Suprapubic skin (tissue), 4 donors: Measurements from ENCODE around the gene CCNF. TPM values are rescaled to one million over a fixed set of nuclear protein-coding genes. Genes with fewer than 3 reads are reported as not detected.

Experiments used
- DNase-seq, 2 donors: peaks; one replicate each; pipeline ENCODE4 v3.0.0-alpha.2; 2019; ENCODE audit warnings: low spot score in 2 of 2
- H3K27ac ChIP-seq: fragments of 200-600 bp; sonication (generic); one replicate; pipeline ENCODE4 v1.5.1; 2019
- H3K27me3 ChIP-seq: fragments of 200-600 bp; sonication (generic); one replicate; pipeline ENCODE4 v1.5.1; 2019
- H3K36me3 ChIP-seq: fragments of 200-600 bp; sonication (generic); one replicate; pipeline ENCODE4 v1.5.1; 2019
- H3K4me1 ChIP-seq: fragments of 200-600 bp; sonication (generic); one replicate; pipeline ENCODE4 v1.5.1; 2019
- H3K4me3 ChIP-seq: fragments of 200-600 bp; sonication (generic); one replicate; pipeline ENCODE4 v1.5.1; 2019; ENCODE audit warnings: mild to moderate bottlenecking
- H3K9me3 ChIP-seq: fragments of 200-600 bp; sonication (generic); one replicate; pipeline ENCODE4 v1.5.1; 2019
- CTCF ChIP-seq, 2 donors: fragments of 200-600 bp in 1 of 2; fragments of 450-650 bp in 1 of 2; sonication (generic) in 1 of 2; IDR thresholded peaks; one replicate each; pipeline ENCODE4 v1.5.1; 2016 to 2019; ENCODE audit warnings: antibody characterized with exemption in 2 of 2, mild to moderate bottlenecking in 1 of 2, moderate library complexity in 1 of 2
- EP300 ChIP-seq: sonication (generic); formaldehyde crosslinking; IDR thresholded peaks from one replicate; pipeline ENCODE4 v1.6.1; 2017; ENCODE audit warnings: antibody characterized with exemption
- POLR2A ChIP-seq, 2 donors: fragments of 450-650 bp; IDR thresholded peaks; one replicate each; pipeline ENCODE4 v1.6.1; 2017; ENCODE audit warnings: antibody characterized with exemption in 2 of 2, mild to moderate bottlenecking in 2 of 2, moderate library complexity in 2 of 2
- POLR2AphosphoS5 ChIP-seq, 3 donors: sonication (generic); formaldehyde crosslinking; IDR thresholded peaks; one replicate each; pipeline ENCODE4 v1.6.1; 2017; ENCODE audit warnings: antibody characterized with exemption in 3 of 3
- whole genome bisulfite sequencing: methylation state at CpG from one replicate; pipeline ENCODE4 v1.1.5; 2018; 5-methylcytosine and 5-hydroxymethylcytosine counted together
- total RNA-seq, 4 donors: library from RNA; depleted of rRNA; stranded (reverse); fragments of >200 nt; gene quantifications; one replicate each; pipeline ENCODE4 v1.1.0, GENCODE V29; 2016

The CCNF gene
- total RNA-seq, 4 donors from 2014 or later, result 6.8 to 12.4 (median 10.1) TPM

DNA sequence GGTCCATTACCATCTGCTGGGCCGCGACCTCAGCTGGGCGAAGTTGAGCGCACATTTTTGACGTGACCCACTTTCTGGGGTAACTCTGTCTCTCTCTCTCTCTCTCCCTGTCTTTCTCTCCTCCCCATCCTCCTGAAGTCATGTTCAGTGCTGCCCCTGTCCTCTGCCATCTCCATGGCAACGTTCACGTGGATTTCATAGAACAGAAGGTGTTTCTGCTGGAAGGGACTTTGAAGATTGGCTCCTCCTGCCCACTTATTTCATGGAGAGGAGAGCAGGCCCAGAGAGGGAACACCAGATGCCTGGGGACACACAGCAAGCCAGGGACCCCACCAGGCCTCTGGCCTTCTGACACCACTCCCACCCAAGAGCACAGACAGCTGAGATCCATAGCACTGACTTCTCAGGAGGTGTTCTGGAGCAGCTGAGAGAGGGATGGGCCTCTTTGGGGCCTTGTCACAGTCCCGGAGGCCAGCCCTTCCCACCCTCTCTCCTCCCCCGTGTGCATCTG is 4.2 kb upstream of the CCNF start:
- Histone ChIP-seq H3K36me3 (no peaks in the 10 kb centered on the region), H3K27ac (no peak overlapping the region), H3K9me3 (no peaks in the 10 kb centered on the region), H3K4me3 (no peak overlapping the region), H3K27me3 (no peaks in the 10 kb centered on the region), H3K4me1 (peaks cover 16% of the 10 kb centered on the region)
- TF ChIP-seq POLR2A (IDR thresholded peaks at IDR 0.05) (no peak), POLR2AphosphoS5 (IDR thresholded peaks at IDR 0.05) (no peak), CTCF (IDR thresholded peaks at IDR 0.05) (no peak), EP300 (no peak)
- peak in 1 of 2 donors; percentile 35 for DNase-seq
- WGBS, result 88% methylated on average over 9 of the region's 9 CpGs

- DNase-seq, result peak in 1 of 2 donors; percentile 55
- no peak overlapping the region for H3K4me3 ChIP-seq
- peaks cover 25% of the 10 kb centered on the region for H3K4me1 ChIP-seq
- TF ChIP-seq EP300 (no peak), POLR2A (IDR thresholded peaks at IDR 0.05) (no peak), POLR2AphosphoS5 (IDR thresholded peaks at IDR 0.05) (no peak), CTCF (IDR thresholded peaks at IDR 0.05) (no peak)
- H3K27ac ChIP-seq, result no peak overlapping the region
- 91% methylated on average over 6 of the region's 13 CpGs for WGBS
- H3K9me3 ChIP-seq, result no peaks in the 10 kb centered on the region
- H3K36me3 ChIP-seq, result no peaks in the 10 kb centered on the region
- H3K27me3 ChIP-seq, result no peaks in the 10 kb centered on the region
Observed at GRCh38 chr16:2425825-2426430, 3.3 kb upstream of the CCNF start.

DNA sequence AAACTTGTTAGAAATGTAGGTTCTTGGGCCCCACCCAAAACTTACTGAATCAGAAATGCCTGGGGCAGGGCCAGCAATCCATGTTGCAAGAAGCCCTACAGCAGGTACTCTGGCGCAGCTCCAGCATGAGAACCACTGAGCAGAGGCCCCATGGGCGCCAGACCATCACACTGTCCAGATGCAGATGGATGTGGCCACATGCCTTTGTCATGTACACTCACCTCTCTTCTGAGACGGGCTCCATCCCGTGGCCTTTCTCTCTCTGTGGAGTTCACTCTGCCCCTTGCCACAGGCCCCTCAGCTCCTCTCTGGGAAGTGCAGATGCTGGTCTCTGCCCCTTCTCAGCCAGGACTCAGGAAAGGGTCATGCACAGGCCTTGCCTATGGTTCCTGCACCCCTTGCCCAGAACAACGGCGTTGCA is 2.3 kb upstream of the CCNF start:
- 91% methylated on average over 5 of the region's 6 CpGs for WGBS
- H3K27me3 ChIP-seq, result no peaks in the 10 kb centered on the region
- no peak overlapping the region for H3K4me3 ChIP-seq
- no peaks in the 10 kb centered on the region for H3K36me3 ChIP-seq
- TF ChIP-seq CTCF (IDR thresholded peaks at IDR 0.05), result no peak
- TF ChIP-seq EP300, result no peak
- no peak for TF ChIP-seq POLR2AphosphoS5 (IDR thresholded peaks at IDR 0.05)
- no peak for TF ChIP-seq POLR2A (IDR thresholded peaks at IDR 0.05)
- H3K9me3 ChIP-seq, result no peaks in the 10 kb centered on the region
- no peak overlapping the region for H3K27ac ChIP-seq
- DNase-seq, result peak in 1 of 2 donors; percentile 62
- H3K4me1 ChIP-seq, result peaks cover 26% of the 10 kb centered on the region

DNA sequence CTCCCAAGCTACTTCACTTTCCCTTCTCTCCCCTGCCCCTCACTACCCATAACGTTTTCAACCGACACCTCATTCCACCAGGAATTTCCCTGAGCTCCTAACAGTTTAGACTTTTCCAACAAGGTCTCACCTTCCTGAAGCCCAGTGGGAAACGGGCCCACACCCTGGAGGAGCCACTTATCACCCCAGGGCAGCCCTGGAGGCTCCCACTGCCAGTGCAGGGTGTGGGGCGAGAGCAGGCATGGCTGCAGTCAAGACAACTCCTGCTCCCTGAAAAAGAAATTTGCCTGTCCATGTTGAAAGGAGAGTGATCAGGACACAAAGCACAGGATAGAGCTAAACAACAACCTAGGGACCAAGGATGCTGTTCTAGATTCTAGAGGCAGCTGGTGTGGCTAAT is 1.7 kb upstream of the CCNF start:
- H3K4me1 ChIP-seq, result peaks cover 26% of the 10 kb centered on the region
- no peaks in the 10 kb centered on the region for H3K9me3 ChIP-seq
- no peak for TF ChIP-seq CTCF (IDR thresholded peaks at IDR 0.05)
- TF ChIP-seq EP300, result no peak
- no peak for TF ChIP-seq POLR2A (IDR thresholded peaks at IDR 0.05)
- no peak for TF ChIP-seq POLR2AphosphoS5 (IDR thresholded peaks at IDR 0.05)
- no peak overlapping the region for H3K4me3 ChIP-seq
- DNase-seq, result peak in 1 of 2 donors; percentile 46
- no peak overlapping the region for H3K27ac ChIP-seq
- H3K27me3 ChIP-seq, result no peaks in the 10 kb centered on the region
- 78% methylated on average over 4 of the region's 4 CpGs for WGBS
- peaks cover 4% of the 10 kb centered on the region for H3K36me3 ChIP-seq

GRCh38 chr16:2428051-2428783 is 1.0 kb upstream of the CCNF start:
- WGBS, result 64% methylated on average over 12 of the region's 28 CpGs
- H3K4me3 ChIP-seq, result peak overlapping the region; percentile 97
- peak in 1 of 2 donors; percentile 73 for DNase-seq
- TF ChIP-seq EP300 (no peak), POLR2AphosphoS5 (IDR thresholded peaks at IDR 0.05) (no peak), CTCF (IDR thresholded peaks at IDR 0.05) (no peak), POLR2A (IDR thresholded peaks at IDR 0.05) (no peak)
- no peaks in the 10 kb centered on the region for H3K9me3 ChIP-seq
- no peaks in the 10 kb centered on the region for H3K27me3 ChIP-seq
- H3K27ac ChIP-seq, result no peak overlapping the region
- peaks cover 11% of the 10 kb centered on the region for H3K36me3 ChIP-seq
- peaks cover 26% of the 10 kb centered on the region for H3K4me1 ChIP-seq
